PC-9 (cell line): ENCODE measurements around the gene ELAPOR1. TPM values are rescaled to one million over a fixed set of nuclear protein-coding genes. Genes with fewer than 3 reads are reported as not detected.

Experiments used
- BruUV-seq: library from RNA; stranded (reverse); fragments of 400-500 nt; replicated peaks from 2 replicates; lab custom pipeline; 2021; lab: Mats Ljungman, UMichigan
- CTCF ChIA-PET: fragments of 300-600 bp; sonication (Branson Sonifier 250); formaldehyde crosslinking; loops from one replicate; lab custom pipeline; 2022; ENCODE audit warnings: antibody characterized with exemption; lab: Charles Lee
- POLR2A ChIA-PET: fragments of 300-600 bp; sonication (Branson Sonifier 250); formaldehyde crosslinking; loops from one replicate; lab custom pipeline; 2022; ENCODE audit warnings: antibody characterized with exemption; ENCODE audit not compliant: unreplicated experiment; lab: Charles Lee
- DNase-seq, 2 experiments: peaks; one replicate each; pipeline versions ENCODE4 v3.0.0 to v3.0.0-alpha.2; 2015 to 2022; ENCODE audit warnings: mixed read lengths in 1 of 2
- H2AFZ ChIP-seq: fragments of 200-600 bp; sonication (generic); 2 replicates; pipeline ENCODE4 v1.8.1; 2017; ENCODE audit warnings: antibody characterized with exemption
- H3F3A ChIP-seq: fragments of 200-600 bp; sonication (generic); 2 replicates; pipeline ENCODE4 v1.8.1; 2017; ENCODE audit warnings: antibody characterized with exemption, mild to moderate bottlenecking, low read depth; ENCODE audit not compliant: insufficient read depth
- H3K27ac ChIP-seq: fragments of 200-600 bp; sonication (generic); 2 replicates; pipeline ENCODE4 v1.6.1; 2016; ENCODE audit warnings: mixed run types
- H3K27me3 ChIP-seq: fragments of 200-600 bp; sonication (generic); 2 replicates; pipeline ENCODE4 v1.6.1; 2016; ENCODE audit warnings: low read depth, mixed run types; ENCODE audit not compliant: insufficient read depth
- H3K36me3 ChIP-seq: fragments of 200-600 bp; sonication (generic); 2 replicates; pipeline ENCODE4 v1.6.1; 2016; ENCODE audit warnings: low read depth, mixed run types
- H3K4me1 ChIP-seq: fragments of 200-600 bp; sonication (generic); replicated peaks from 2 replicates; pipeline ENCODE4 v1.6.1; 2016; ENCODE audit warnings: mixed run types; ENCODE audit not compliant: insufficient read depth
- H3K4me2 ChIP-seq: fragments of 200-600 bp; sonication (generic); 2 replicates; pipeline ENCODE4 v1.6.1; 2017; ENCODE audit warnings: mixed run types
- H3K4me3 ChIP-seq: fragments of 200-600 bp; sonication (generic); 2 replicates; pipeline ENCODE4 v1.6.1; 2016; ENCODE audit warnings: mixed run types
- H3K79me2 ChIP-seq: fragments of 200-600 bp; sonication (generic); 2 replicates; pipeline ENCODE4 v1.6.1; 2017; ENCODE audit warnings: low read depth, mixed run types
- H3K9me2 ChIP-seq: fragments of 200-600 bp; sonication (generic); 2 replicates; pipeline ENCODE4 v1.8.1; 2017; ENCODE audit warnings: mild to moderate bottlenecking; ENCODE audit not compliant: insufficient read depth
- H3K9me3 ChIP-seq: fragments of 200-600 bp; sonication (generic); 2 replicates; pipeline ENCODE4 v1.8.1; 2016; ENCODE audit warnings: low read depth; ENCODE audit not compliant: insufficient read depth
- H4K20me1 ChIP-seq: fragments of 200-600 bp; sonication (generic); 2 replicates; pipeline ENCODE4 v1.8.1; 2017; ENCODE audit not compliant: insufficient read depth
- EZH2 ChIP-seq: fragments of 200-600 bp; sonication (generic); IDR thresholded peaks from 2 replicates; pipeline ENCODE4 v1.8.0; 2017; ENCODE audit warnings: antibody characterized with exemption, low read depth
- intact Hi-C: fragments of 100-400 bp; cut with micrococcal nuclease; formaldehyde crosslinking; loops from one replicate; pipeline ENCODE4 v1.10.0; 2022; ENCODE audit not compliant: unreplicated experiment
- total RNA-seq: library from RNA; stranded (reverse); gene quantifications from 2 replicates; pipeline ENCODE4 v1.2.3, GENCODE V29; 2021
- TF ChIP-seq, protein P1 (sequence below): fragments of 200-600 bp; sonication (generic); conservative IDR thresholded peaks from 2 replicates; pipeline ENCODE4 v1.6.1; 2017; ENCODE audit warnings: mixed run types, antibody characterized with exemption, mild to moderate bottlenecking, moderate library complexity

Gene ELAPOR1
- total RNA-seq, 1 experiment from 2014 or later = 2.0 TPM

DNA sequence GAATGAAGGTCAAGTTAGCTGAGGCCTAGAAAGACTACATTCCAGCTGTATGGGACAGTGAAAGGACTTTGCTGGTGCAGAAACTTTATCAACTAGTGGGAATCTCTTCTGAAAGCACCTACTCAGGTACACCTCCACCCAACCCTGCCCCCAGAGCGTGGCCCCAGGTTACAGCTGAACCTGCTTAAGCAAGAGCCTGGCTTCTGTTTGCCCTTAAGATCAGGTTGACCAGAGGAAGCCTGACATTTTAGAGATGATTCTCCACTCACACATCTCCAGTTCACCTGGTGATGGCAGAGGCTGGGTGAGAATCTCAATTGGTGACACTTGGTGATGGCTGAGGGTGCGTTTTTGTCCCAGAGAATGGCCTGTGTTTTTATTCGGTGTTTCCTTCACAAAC is 24.0 kb downstream of the ELAPOR1 start:
- no peaks in the 10 kb centered on the region for H3K4me1 ChIP-seq
- intact Hi-C loops = no loop called here
- no TSS peak for BruUV-seq
- H3F3A ChIP-seq = peaks cover 5% of the 10 kb centered on the region; the same call in 1 of the 2 replicates
- TF ChIP-seq, protein P1, sequence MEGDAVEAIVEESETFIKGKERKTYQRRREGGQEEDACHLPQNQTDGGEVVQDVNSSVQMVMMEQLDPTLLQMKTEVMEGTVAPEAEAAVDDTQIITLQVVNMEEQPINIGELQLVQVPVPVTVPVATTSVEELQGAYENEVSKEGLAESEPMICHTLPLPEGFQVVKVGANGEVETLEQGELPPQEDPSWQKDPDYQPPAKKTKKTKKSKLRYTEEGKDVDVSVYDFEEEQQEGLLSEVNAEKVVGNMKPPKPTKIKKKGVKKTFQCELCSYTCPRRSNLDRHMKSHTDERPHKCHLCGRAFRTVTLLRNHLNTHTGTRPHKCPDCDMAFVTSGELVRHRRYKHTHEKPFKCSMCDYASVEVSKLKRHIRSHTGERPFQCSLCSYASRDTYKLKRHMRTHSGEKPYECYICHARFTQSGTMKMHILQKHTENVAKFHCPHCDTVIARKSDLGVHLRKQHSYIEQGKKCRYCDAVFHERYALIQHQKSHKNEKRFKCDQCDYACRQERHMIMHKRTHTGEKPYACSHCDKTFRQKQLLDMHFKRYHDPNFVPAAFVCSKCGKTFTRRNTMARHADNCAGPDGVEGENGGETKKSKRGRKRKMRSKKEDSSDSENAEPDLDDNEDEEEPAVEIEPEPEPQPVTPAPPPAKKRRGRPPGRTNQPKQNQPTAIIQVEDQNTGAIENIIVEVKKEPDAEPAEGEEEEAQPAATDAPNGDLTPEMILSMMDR = no peak
- no peak for TF ChIP-seq EZH2
- DNase-seq = peak in 1 of 2 experiments; percentile 28
- ChIA-PET POLR2A (no interaction called here), CTCF (no interaction called here)
- no peaks in the 10 kb centered on the region for H4K20me1 ChIP-seq
- H3K27ac ChIP-seq = no peak overlapping the region
- H3K4me2 ChIP-seq = no peak overlapping the region
- H3K9me3 ChIP-seq = no peaks in the 10 kb centered on the region
- H2AFZ ChIP-seq = no peak overlapping the region
- no peaks in the 10 kb centered on the region for H3K79me2 ChIP-seq
- H3K4me3 ChIP-seq = no peak overlapping the region
- H3K27me3 ChIP-seq = no peaks in the 10 kb centered on the region
- H3K9me2 ChIP-seq = no peaks in the 10 kb centered on the region
- H3K36me3 ChIP-seq = no peaks in the 10 kb centered on the region

DNA sequence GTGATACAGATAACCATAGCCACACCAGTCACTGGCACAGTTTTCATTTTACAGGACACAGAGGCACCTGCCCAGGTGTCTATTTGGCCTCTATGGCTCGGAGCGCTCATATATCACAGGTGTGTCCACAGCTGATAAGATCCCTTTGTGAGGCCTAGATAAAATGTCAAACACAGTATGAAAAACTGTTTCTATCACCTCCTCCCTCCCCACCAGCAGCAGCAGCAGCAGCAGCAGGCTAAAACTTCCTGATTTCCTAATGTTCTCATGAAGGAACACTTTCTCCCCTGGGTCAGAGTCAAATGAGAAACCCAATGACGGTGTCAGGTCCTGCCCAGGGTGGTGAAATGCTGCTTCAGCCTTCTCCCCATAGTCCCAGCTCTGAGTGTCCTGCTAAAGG is 24.4 kb downstream of the ELAPOR1 start:
- peaks cover 5% of the 10 kb centered on the region; the same call in 1 of the 2 replicates for H3F3A ChIP-seq
- H3K4me2 ChIP-seq = no peak overlapping the region
- no peak overlapping the region for H3K27ac ChIP-seq
- H3K79me2 ChIP-seq = no peaks in the 10 kb centered on the region
- no peaks in the 10 kb centered on the region for H4K20me1 ChIP-seq
- H3K9me2 ChIP-seq = no peaks in the 10 kb centered on the region
- no TSS peak for BruUV-seq
- no peak overlapping the region for H3K4me3 ChIP-seq
- H3K27me3 ChIP-seq = no peaks in the 10 kb centered on the region
- no peaks in the 10 kb centered on the region for H3K4me1 ChIP-seq
- no peaks in the 10 kb centered on the region for H3K36me3 ChIP-seq
- intact Hi-C loops = no loop called here
- CTCF ChIA-PET = no interaction called here
- POLR2A ChIA-PET = no interaction called here
- no peak for TF ChIP-seq EZH2
- TF ChIP-seq, protein P1 = no peak
- DNase-seq = no peak
- no peaks in the 10 kb centered on the region for H3K9me3 ChIP-seq
- no peak overlapping the region for H2AFZ ChIP-seq

DNA sequence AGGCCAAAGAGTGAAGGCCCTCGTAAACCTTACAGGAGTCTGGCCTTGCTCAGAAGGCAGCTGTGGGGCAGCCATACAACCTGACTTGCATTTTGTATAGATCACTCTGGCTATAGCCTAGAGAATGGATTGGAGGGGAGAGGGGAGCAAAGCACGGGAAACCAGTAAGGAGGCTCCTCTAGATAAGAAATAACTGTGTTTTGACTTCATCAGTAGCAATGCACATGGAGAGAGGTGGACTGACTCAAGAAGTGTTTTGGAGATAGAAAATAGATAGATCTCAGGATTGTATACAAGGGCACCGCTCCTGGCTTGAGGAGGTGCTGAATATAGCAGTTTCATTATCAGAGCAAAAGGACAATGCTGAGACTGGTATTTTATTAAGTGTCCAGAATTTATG is 26.5 kb downstream of the ELAPOR1 start:
- Histone ChIP-seq H3K4me3 (no peak overlapping the region), H3K9me3 (no peaks in the 10 kb centered on the region), H3K36me3 (no peaks in the 10 kb centered on the region), H2AFZ (no peak overlapping the region), H3K9me2 (no peaks in the 10 kb centered on the region), H3K79me2 (no peaks in the 10 kb centered on the region), H3K4me2 (no peak overlapping the region), H3F3A (peaks cover 8% of the 10 kb centered on the region; the same call in 1 of the 2 replicates), H3K27me3 (no peaks in the 10 kb centered on the region), H4K20me1 (no peaks in the 10 kb centered on the region), H3K27ac (no peak overlapping the region), H3K4me1 (no peaks in the 10 kb centered on the region)
- CTCF ChIA-PET = no interaction called here
- intact Hi-C loops = no loop called here
- no TSS peak for BruUV-seq
- POLR2A ChIA-PET = no interaction called here
- peak in 1 of 2 experiments; percentile 8 for DNase-seq
- TF ChIP-seq EZH2 = no peak
- TF ChIP-seq, protein P1 = no peak
